T-helper 1 cell (primary cell): ENCODE results near the gene THBS2.

Source experiments
- DNase-seq, 5 donors: peaks; one replicate each; pipeline ENCODE4 v3.0.0-alpha.2; 2012 to 2020

THBS2 gene

GRCh38 chr6:169177516-169178166 lies 76.0 kb downstream of the THBS2 start:
- no peak for DNase-seq

- DNase-seq, result no peak
These were observed 77.2 kb downstream of the THBS2 start for GRCh38 chr6:169176361-169176991.

- DNase-seq, result no peak
These were observed 78.2 kb downstream of the THBS2 start for GRCh38 chr6:169175360-169175887.

GRCh38 chr6:169174516-169175359 lies 78.9 kb downstream of the THBS2 start:
- no peak for DNase-seq

GRCh38 chr6:169173532-169174268 lies 79.9 kb downstream of the THBS2 start:
- DNase-seq, result no peak

GRCh38 chr6:169172946-169173345 lies 80.7 kb downstream of the THBS2 start:
- DNase-seq, result no peak

- no peak for DNase-seq
These were observed 81.2 kb downstream of the THBS2 start for GRCh38 chr6:169172456-169172855.

GRCh38 chr6:169171951-169172350 lies 81.7 kb downstream of the THBS2 start:
- no peak for DNase-seq

- no peak for DNase-seq
These were observed 82.6 kb downstream of the THBS2 start for GRCh38 chr6:169171016-169171415.

- DNase-seq, result no peak
These were observed 83.1 kb downstream of the THBS2 start for GRCh38 chr6:169170583-169170955.

GRCh38 chr6:169169941-169170582 lies 83.6 kb downstream of the THBS2 start:
- no peak for DNase-seq

- DNase-seq, result no peak
These were observed 84.3 kb downstream of the THBS2 start for GRCh38 chr6:169169375-169169774.

GRCh38 chr6:169168706-169169105 lies 84.9 kb downstream of the THBS2 start:
- DNase-seq, result no peak

- no peak for DNase-seq
These were observed 85.4 kb downstream of the THBS2 start for GRCh38 chr6:169168302-169168630.

- no peak for DNase-seq
These were observed 85.9 kb downstream of the THBS2 start for GRCh38 chr6:169167581-169168301.

- no peak for DNase-seq
These were observed 86.6 kb downstream of the THBS2 start for GRCh38 chr6:169166896-169167580.
